Astrocyte of the cerebellum (primary cell): ENCODE results near the gene PRSS50.

Experiments
- DNase-seq: peaks from one replicate; pipeline ENCODE4 v3.0.0-alpha.2; 2011; ENCODE audit warnings: low read depth
- H3K4me3 ChIP-seq: 2 replicates; pipeline ENCODE4 v1.5.1; 2011; ENCODE audit warnings: mild to moderate bottlenecking, low read depth, low read length, moderate library complexity
- in situ Hi-C: cut with HindIII; loops from 2 replicates; pipeline ENCODE4 v1.10.0; 2017; ENCODE audit warnings: low sequenced_read_pairs
- TF ChIP-seq, protein P1 (sequence below): IDR thresholded peaks from 2 replicates; pipeline ENCODE4 v1.5.1; 2012; ENCODE audit warnings: low read length, low read depth, moderate library complexity, mild to moderate bottlenecking; ENCODE audit errors: missing control alignments

Gene PRSS50

GRCh38 chr3:46716461-46717441 lies 918 bp downstream of the PRSS50 start:
- in situ Hi-C loops: no loop called here
- TF ChIP-seq, protein P1, sequence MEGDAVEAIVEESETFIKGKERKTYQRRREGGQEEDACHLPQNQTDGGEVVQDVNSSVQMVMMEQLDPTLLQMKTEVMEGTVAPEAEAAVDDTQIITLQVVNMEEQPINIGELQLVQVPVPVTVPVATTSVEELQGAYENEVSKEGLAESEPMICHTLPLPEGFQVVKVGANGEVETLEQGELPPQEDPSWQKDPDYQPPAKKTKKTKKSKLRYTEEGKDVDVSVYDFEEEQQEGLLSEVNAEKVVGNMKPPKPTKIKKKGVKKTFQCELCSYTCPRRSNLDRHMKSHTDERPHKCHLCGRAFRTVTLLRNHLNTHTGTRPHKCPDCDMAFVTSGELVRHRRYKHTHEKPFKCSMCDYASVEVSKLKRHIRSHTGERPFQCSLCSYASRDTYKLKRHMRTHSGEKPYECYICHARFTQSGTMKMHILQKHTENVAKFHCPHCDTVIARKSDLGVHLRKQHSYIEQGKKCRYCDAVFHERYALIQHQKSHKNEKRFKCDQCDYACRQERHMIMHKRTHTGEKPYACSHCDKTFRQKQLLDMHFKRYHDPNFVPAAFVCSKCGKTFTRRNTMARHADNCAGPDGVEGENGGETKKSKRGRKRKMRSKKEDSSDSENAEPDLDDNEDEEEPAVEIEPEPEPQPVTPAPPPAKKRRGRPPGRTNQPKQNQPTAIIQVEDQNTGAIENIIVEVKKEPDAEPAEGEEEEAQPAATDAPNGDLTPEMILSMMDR: no peak
- no peak overlapping the region for H3K4me3 ChIP-seq
- no peak for DNase-seq

GRCh38 chr3:46715507-46716175 lies 2.0 kb downstream of the PRSS50 start:
- no peak for DNase-seq
- in situ Hi-C loops: no loop called here

GRCh38 chr3:46714728-46715506 lies 2.8 kb downstream of the PRSS50 start:
- no peak for DNase-seq

More at GRCh38 chr3:46715507-46716175, 2.0 kb downstream of the PRSS50 start:
- H3K4me3 ChIP-seq: no peak overlapping the region
- TF ChIP-seq, protein P1: no peak

GRCh38 chr3:46713898-46714552 lies 3.6 kb downstream of the PRSS50 start:
- no peak for DNase-seq
- no peak overlapping the region for H3K4me3 ChIP-seq
- TF ChIP-seq, protein P1: no peak
- in situ Hi-C loops: no loop called here

More at GRCh38 chr3:46714728-46715506, 2.8 kb downstream of the PRSS50 start:
- in situ Hi-C loops: no loop called here
- TF ChIP-seq, protein P1: no peak
- H3K4me3 ChIP-seq: no peak overlapping the region

- H3K4me3 ChIP-seq: no peak overlapping the region
- TF ChIP-seq, protein P1: no peak
- in situ Hi-C loops: no loop called here
- DNase-seq: no peak
Measured at GRCh38 chr3:46713050-46713897, 4.4 kb downstream of the PRSS50 start.
